DMS153 treated with DMSO at 0.1 percent for 48 hours (cell line): Measurements from ENCODE around the gene INSM2.

Experiments used
- DNase-seq: peaks from one replicate; lab custom pipeline; 2025; ENCODE audit not compliant: unreplicated experiment; lab: John Stamatoyannopoulos, UW

Gene INSM2

DNA sequence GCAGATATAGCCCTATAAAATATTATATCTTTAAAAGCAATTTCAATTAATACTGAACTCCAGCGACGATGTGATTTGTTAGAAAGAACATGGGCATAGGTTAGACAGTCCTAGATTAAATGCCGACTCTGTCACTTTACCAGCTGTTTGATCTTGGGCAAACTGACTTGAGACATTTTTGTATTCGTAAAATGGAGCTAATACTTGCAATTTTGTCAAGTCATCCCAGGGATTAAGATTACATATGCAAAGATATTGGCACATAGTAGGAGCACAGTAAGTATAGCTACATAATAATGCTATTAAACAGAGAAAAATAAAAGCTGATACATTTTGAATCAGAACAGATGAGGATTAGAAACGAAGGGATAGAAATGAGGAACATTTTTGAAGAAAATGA is 9.0 kb downstream of the INSM2 start:
- DNase-seq = no peak

DNA sequence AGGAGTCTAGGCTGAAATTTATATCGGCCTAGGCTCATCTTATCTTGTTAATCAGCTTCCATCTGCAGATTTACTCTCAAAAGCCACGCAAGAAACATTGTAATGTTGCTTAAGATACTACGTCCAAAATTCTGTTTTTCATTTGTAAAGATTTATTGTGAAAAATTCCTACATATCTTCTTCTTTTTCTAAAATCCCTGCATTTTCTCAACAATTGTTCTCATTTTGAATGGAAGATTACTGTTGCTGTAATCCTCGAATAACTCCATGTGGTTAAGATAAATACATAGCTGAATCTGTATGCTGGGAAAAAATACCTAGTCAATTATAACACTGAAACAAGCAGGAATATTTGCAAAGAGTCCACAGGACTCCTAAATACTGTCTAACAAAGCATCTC is 15.6 kb downstream of the INSM2 start:
- DNase-seq = no peak

DNA sequence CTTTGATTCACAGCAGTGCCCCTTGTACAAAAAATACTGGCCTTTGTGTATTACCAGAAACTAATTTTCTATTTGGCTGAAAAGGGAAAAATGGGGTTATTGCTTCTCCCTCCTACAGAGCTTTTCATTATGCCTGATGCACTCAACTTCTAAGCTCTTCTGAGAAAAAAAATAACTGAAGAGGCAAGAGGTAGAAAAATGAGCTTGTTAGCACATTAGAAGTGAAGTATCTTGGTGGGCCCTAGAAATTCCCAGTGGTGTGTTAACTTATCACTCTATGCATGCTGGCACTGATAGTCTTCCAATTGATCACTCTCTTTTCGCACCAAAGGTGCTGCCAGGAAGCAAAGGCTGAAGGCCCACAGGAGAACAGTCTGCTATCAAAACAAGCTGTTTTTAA is 17.1 kb downstream of the INSM2 start:
- no peak for DNase-seq

DNA sequence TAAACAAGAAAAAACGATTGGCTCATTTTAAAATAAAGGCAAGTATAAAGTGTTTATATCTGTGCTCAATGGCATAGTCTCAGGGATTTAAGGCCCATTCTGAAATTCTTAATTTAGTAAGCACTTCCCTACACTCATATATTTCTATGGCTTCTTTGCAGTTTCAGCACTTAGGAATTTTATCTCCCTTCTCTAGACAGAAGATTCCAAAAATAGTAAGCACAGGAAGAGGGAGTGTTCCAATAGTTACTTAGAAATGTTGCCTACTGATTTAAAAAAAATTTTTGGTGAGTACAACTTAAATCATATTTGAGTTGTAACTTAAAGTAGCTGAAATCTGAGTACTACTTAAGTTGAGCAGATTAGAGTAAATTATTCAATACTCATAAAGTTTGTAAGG is 19.8 kb downstream of the INSM2 start:
- DNase-seq = no peak

DNA sequence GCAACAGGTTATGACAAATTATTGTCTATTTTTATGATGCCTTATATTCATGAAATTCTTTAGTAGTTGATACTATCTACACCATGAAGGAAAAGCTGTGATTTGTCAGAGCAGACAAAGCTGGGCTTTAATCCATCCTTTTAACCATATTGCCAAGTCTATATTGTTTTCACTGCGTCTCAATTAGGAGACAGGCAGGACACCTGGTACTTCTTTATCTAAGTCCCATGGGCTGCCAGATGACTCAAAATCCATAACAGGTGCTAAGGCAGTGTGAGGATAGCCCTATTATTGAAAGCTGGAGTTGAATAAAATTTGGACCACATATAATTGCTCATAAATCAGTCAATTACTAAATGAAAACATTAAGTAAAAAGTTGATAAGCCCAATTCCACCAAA is 22.6 kb downstream of the INSM2 start:
- no peak for DNase-seq

DNA sequence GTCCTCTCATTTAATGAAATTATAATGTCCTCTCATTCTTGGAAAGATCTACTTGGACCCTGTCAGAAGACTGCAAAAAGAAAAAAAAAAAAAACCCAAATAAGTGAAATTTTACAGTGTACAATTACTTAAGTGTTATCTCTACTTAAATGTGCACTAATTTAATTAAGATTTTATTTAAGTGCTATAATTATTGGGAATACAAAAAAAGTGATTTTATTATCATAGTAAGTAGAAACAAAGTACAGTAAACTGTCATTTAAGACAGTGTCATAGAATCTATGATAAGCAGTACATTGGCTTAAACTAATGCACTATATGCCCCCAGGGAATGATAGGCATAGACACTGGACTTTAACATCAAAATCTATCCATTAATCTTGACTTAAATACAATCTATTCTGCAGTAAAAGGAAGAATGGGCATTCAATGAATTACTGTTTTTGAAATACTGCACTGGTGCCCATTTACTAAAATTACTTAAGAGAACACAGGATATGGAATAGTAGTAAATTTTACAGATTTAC is 23.3 kb downstream of the INSM2 start:
- DNase-seq = no peak

DNA sequence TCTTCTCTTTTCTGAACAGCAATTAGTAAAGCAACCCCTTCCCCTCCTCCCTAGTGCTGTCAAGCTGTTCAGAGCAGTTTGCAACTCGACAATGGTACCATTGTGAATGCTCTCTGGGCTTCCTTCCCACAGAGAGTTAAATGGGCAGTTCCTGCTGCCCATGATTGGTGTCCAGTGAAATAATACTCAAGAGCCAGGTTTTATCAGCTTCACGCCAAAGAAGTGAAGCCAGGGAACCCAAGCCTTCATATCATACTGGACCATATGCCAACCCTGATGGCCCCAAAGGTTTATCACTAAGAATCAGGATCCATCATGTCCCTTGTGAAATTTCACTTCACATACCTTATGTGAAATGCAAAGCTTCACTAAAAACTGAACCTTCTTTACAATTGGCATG is 24.7 kb downstream of the INSM2 start:
- no peak for DNase-seq

DNA sequence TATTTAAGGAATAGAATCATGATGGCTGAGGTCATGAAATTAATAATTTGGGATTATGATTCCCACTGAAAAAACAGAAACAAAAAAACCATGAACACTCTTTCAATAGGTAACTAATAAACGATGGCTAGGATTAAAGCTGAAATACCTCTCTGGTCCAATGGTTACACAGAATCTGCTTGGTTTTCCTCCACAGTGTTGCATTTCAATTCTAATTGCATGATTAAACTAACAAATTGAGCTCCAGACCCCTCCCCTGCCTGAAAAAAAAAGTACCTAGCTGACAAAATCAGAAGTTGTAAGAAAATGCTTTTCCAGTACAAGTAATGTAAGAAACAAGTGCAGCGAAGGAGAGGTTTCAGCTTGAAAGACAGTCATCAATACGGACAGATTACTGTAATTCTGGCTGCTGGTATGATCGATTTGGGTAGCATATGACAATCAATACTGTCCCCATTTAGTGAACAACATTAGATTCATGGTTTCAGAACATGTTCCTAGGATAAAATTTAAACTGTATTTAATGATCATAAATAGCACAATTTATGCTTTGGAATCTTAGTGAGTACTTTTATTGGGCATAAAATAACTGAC is 32.0 kb downstream of the INSM2 start:
- no peak for DNase-seq

DNA sequence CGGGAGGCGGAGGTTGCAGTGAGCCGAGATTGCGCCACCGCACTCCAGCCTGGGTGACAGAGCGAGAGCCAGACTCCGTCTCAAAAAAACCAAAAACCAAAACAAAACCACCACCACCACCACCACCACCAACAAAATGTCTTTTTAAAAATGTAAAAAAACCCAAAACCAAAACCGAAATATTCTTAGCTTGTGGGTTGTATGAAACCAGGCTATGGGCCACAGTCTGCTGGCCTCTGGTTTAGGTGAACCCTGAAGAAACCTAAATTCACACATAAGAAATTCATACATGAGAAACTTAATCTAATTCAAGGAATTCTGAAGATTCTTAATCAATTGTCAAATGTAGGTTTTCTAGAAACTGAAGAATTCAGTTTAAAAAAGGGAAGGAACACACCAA is 37.6 kb downstream of the INSM2 start:
- no peak for DNase-seq

DNA sequence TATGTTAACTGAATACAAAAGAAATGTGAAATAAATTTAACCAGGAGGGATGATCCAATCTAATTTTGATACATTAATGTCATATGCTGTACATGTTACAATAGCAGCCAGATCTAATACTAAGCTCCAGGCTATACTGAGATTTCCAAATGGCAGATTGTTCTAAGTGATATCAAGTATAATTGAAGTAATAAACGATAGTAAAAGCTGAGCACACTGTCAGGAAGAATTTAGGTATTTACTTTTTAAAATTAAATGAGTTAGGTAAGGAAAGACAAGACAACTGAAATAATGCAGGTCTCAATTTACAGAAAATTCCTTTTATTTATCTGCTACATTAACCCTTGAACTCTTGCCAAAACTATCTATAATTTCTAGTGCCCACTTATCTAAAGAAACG is 39.9 kb downstream of the INSM2 start:
- no peak for DNase-seq

DNA sequence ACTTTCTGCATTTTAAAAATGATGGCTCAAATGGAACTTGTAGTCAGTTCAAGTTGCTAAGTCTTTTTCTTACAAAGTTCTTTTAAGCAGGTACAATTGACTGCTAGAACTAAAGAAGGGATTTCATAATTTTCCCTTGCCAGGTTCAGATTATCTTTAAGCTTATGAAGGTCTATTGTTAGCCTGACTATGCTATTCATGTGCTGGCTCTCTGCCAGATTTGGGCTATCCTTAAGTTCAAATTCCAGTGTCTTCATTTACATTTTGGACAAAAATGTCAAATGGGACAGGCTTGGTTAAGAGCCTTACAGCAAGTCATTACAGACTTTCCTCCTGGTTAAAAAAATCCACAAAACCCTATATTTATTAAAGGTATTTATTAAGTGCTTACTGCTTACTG is 42.3 kb downstream of the INSM2 start:
- no peak for DNase-seq

DNA sequence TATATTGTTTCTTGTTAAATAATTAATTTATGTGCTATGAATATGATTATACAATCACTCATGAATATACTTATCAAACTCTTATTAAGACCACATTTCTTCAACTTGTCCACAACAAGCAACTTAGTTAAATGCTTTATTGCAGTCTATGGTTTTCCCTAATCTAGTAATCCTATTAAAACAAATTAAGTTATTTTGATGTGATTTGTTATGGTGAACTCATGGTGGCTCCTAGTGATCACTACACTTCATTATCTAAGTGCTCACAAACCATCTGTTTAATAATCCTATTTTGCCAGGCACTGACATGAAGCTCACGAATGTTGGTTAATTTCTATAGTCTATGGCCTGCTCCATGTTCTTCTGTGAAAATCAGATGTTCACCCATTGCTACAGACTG is 42.9 kb downstream of the INSM2 start:
- DNase-seq = no peak

DNA sequence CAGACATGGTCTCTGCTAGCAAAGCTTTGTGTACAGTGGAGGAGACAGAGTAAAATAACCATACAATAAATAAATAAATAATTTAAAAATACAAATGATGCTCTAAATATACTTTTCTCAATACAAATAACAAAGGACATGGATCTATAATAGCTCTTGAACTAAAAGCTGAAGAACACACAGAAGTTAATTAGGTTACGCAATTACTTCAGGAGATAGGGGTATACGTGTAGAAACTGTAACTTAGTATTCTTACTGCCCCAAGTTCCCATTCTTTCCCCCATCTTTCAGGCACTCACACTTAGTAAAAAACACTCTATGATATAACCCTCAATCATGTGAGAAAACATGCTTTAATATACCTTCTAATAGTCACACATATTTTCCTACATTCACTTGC is 44.2 kb downstream of the INSM2 start:
- DNase-seq = no peak

DNA sequence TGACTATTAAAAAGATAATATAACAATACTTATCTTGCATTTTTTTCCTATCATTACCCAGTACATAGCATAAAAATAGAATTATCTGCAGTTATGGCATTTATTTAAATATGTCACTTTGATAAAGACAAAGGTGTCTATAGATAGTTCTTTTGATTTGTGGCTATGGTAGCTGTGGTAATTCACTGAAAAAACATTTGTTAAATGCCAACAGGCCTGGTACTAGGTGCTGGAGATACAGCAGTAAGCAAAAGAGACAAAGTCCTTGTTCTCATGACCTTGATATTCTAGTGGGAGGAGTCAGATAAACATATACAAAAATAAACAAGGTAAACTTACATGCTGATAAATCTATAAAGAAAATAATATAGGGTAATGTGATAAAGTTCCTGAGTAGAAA is 44.7 kb downstream of the INSM2 start:
- no peak for DNase-seq
